NCI-H2196 treated with DMSO at 0.1 percent for 48 hours (cell line): ENCODE data around the gene MPL.
"Not testable (repeated sequence)": the region's sequence is repeated elsewhere in the genome, so short reads cannot be mapped to it uniquely, and the experiment has no call there.

ENCODE experiments used
- DNase-seq: peaks from one replicate; lab custom pipeline; 2025; ENCODE audit not compliant: unreplicated experiment; lab: John Stamatoyannopoulos, UW

The MPL gene

GRCh38 chr1:43352881-43353280 is 15.3 kb downstream of the MPL start:
- DNase-seq: no peak

- DNase-seq: no peak
Measured at GRCh38 chr1:43354471-43354870, 16.9 kb downstream of the MPL start.

DNA sequence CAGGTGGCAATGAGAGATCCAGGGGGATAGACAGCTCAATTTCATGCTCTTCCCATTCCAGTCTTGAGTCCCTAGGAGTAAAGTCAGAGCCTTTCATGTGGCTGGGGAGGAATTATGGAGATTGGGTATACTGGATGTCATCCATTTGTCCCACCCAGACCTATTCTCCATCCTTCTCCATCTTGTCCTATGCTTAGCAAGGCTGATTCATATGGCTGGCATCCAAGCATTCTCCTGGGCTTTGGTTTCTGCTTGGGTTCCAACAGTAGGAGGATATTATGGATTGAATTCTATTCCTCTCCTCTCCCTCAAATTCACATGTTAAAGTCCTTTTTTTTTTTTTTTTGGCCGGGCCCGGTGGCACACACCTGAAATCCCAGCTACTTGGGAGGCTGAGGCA is 17.3 kb downstream of the MPL start:
- no peak for DNase-seq

- DNase-seq: no peak
Measured at GRCh38 chr1:43357251-43357650, 19.6 kb downstream of the MPL start.

GRCh38 chr1:43358121-43358745 is 20.6 kb downstream of the MPL start:
- no peak for DNase-seq

- peak; percentile 95 for DNase-seq
Measured at GRCh38 chr1:43358746-43359693, 21.4 kb downstream of the MPL start, which contains the start of gene CDC20. CDC20 (plus strand) TSS chr1:43358981; CDS start chr1:43359216, 235 bp downstream.

- DNase-seq: no peak
Measured at GRCh38 chr1:43359696-43360095, 22.1 kb downstream of the MPL start.

GRCh38 chr1:43360616-43361015 is 23.0 kb downstream of the MPL start:
- DNase-seq: no peak

DNA sequence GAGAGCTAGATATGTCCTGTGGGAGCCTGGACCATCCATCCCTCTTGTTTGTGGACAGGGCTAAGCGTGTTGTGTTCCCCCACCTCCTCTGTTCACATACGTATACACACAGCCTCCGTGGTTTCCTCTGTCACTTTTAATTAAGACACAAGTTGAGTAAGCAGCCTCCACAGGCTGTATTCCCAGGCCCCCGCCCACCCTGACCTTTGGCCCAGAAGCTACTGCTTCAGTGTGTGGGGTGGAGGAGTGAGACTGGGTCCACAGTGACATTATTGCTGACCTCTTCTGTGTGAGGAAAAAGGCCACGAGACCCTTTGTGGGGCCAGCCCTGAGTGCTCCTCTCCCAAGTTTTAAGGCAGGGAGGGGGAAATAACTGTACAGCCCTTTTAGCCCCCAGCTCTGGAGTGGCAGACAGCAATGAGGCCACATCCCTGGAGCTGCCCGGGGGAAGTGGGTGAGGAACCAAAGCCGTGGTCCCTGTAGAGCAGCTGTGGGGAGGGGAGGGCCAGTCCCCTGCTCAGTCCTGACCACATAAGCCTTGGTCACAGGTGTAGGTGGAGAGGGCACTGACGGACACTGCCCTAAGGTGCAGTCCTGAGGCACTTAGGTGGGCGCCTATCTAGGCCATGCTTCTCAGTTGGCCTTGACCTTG is 25.8 kb downstream of the MPL start:
- no peak for DNase-seq

DNA sequence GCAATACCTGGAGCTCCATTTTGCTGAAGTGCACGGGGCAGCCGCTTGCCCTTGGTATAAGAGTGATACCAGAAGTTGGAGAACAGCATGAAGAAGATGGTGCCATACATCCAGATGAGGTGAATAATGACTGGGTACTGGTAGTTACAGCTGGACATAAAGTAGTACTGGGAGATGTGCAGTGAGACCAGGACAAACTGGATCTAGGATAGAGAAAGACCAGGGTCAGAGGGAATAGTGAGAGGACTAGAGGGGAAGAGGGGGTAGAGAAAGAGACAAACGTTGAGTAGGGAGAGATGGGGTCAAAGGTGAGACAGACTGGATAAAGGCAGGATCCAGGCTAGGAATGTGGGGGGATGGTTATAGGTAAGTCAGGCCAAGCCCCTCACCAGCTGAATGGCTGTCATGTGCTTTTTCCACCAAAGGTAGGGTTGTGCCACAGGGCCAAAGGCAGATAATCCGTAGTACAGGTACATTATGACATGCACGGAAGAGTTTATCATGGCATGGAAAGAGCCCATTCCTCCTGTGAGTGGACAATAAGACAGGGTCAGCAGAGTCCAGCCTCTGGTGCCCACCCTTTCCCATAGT is 26.4 kb downstream of the MPL start:
- DNase-seq: no peak

- DNase-seq: no peak
Measured at GRCh38 chr1:43365678-43366077, 28.1 kb downstream of the MPL start.

GRCh38 chr1:43366179-43366578 is 28.6 kb downstream of the MPL start:
- no peak for DNase-seq

- DNase-seq: no peak
Measured at GRCh38 chr1:43366601-43367025, 29.0 kb downstream of the MPL start.

DNA sequence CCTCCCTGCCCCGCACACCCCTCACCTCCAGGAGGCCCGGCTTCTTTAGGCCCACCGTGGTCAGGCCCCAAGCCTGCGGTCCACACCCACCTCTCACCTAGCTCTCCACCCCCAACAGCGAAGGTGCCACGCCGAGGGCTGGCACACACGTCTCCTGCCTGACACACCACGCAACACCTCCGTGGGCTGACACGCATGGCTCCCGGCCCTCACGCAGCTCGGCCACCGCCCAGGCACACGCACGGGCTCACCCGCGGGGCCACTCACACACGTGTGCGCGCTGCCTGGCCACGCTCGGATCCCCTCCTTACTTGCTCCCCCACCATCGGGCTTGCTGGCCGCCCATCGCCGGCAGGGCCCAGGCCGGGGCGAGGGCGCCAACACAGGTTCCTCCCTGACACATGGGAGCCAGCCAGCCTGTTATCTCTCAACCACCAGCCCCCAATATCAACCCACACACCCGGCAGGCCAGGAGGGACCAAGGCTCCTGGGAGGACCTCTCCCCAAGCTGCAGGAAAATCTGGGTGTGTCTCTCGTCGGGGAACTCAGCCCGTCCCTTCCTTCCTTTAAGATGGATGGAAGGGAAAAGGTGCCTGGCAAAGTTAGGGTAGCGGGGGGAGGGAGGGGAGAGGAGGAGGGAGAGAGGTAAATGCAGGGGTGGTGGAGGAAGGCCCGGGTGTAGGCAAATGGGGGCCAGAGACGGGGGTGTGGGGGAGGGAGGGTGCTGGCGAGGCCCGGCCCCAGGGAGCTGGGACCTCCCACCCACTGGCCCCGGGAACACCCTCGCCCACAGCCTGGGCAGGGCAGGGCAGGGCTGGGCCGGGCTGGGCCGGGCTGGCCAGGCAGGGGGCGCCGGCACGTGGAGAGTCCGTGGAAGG is 29.6 kb downstream of the MPL start:
- no peak for DNase-seq

GRCh38 chr1:43367904-43368645 is 30.5 kb downstream of the MPL start, which contains the start of gene ELOVL1:
ELOVL1 (minus strand) TSS chr1:43368011; CDS start chr1:43365609, 2,402 bp downstream.
- peak; percentile 86 for DNase-seq

DNA sequence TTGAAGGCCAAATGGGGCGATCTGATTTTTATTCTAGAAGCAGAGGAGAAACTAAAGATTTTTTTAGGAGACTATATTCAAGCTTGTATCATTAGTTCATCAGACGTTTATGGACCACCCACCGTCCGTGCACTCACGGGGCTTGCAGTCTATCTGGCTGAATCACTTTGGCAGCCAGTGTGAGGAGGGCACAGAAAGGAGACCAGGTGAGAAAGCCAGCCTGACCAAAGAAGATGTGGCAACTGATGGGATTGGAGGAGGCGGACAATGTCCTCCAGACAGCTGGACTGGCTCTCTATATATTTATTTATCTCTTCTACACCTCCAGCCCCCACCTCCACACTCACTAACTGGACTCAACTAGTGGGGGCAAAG is 31.0 kb downstream of the MPL start:
- DNase-seq: no peak

DNA sequence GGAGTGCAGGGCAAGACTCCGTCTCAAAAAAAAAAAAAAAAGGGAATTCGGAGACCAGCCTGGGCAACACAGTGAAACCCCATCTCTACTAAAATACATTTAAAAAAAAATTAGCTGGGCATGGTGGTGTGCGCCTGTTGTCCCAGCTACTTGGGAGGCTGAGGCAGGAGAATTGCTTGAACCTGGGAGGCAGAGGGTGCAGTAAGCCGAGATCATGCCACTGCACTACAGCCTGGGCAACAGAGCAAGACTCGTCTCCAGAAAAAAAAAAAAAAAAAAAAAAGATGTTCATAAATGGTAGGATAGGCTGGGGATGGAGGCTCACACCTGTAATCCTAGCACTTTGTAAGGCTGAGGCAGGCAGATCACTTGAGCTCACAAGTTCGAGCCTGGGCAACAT is 32.2 kb downstream of the MPL start:
- DNase-seq: not testable (repeated sequence)

GRCh38 chr1:43370564-43370963 is 32.9 kb downstream of the MPL start:
- DNase-seq: no peak

GRCh38 chr1:43372172-43372571 is 34.6 kb downstream of the MPL start:
- DNase-seq: no peak
